SK-N-SH treated with all-trans-retinoic acid at 6 μM for 48 hours (cell line): ENCODE measurements around the gene TGIF2.

ENCODE experiments used
- ARNTL ChIP-seq: fragments of 450-650 bp; formaldehyde crosslinking; IDR thresholded peaks from 2 replicates; pipeline ENCODE4 v1.5.0; 2020; ENCODE audit warnings: low read depth, mild to moderate bottlenecking, moderate library complexity, borderline replicate concordance
- POU6F1 ChIP-seq: fragments of 250-450 bp; sonication (Bioruptor Pico); IDR thresholded peaks from 2 replicates; pipeline ENCODE4 v1.8.0; 2021; ENCODE audit warnings: low read depth, mild to moderate bottlenecking, moderate library complexity, borderline replicate concordance
- TOX ChIP-seq: fragments of 250-450 bp; sonication (Bioruptor Pico); IDR thresholded peaks from 2 replicates; pipeline ENCODE4 v1.8.0; 2021; ENCODE audit warnings: mild to moderate bottlenecking, moderate library complexity, borderline replicate concordance

GRCh38 chr20:36549942-36550789 is 23.2 kb upstream of the TGIF2 start:
- TF ChIP-seq POU6F1 (CRISPR knock-in tag) (no peak), TOX (no peak), ARNTL (CRISPR knock-in tag) (no peak)
